HL-60 (cell line): Measurements from ENCODE around the gene NKAPL.
A peak's percentile ranks its signal among the peaks of the same experiment; 100 is the strongest.

Experiments used
- DNase-seq, 2 experiments: peaks; one replicate each; pipeline ENCODE4 v3.0.0-alpha.2; 2010 to 2020; ENCODE audit warnings: low read depth in 1 of 2, low spot score in 1 of 2
- H3K27ac ChIP-seq: fragments of 250-450 bp; sonication (Bioruptor Pico); replicated peaks from 2 replicates; pipeline ENCODE4 v1.5.1; 2020; ENCODE audit warnings: mild to moderate bottlenecking, moderate library complexity
- H3K27me3 ChIP-seq: fragments of 250-450 bp; sonication (Bioruptor Pico); 2 replicates; pipeline ENCODE4 v1.5.1; 2021; ENCODE audit warnings: mild to moderate bottlenecking, moderate library complexity; ENCODE audit not compliant: insufficient read depth, poor library complexity, severe bottlenecking
- H3K4me3 ChIP-seq: replicated peaks from 2 replicates; pipeline ENCODE4 v1.5.1; 2011; ENCODE audit warnings: mild to moderate bottlenecking, control low read depth, low read length; ENCODE audit not compliant: insufficient read depth
- GABPA ChIP-seq: IDR thresholded peaks from 2 replicates; pipeline ENCODE4 v1.6.1; 2012; ENCODE audit warnings: low read depth
- POLR2AphosphoS5 ChIP-seq: IDR thresholded peaks from 2 replicates; pipeline ENCODE4 v1.6.1; 2012; ENCODE audit warnings: low read depth
- REST ChIP-seq: IDR thresholded peaks from 2 replicates; pipeline ENCODE4 v1.6.1; 2012; ENCODE audit warnings: low read depth; ENCODE audit not compliant: insufficient replicate concordance
- SPI1 ChIP-seq: IDR thresholded peaks from 2 replicates; pipeline ENCODE4 v1.6.1; 2012; ENCODE audit warnings: low read depth, mild to moderate bottlenecking, borderline replicate concordance
- TF ChIP-seq, protein P1 (sequence below): IDR thresholded peaks from one replicate; pipeline ENCODE4 v1.5.1; 2011; ENCODE audit warnings: low read length, control low read depth, inconsistent platforms; ENCODE audit not compliant: insufficient read depth

The NKAPL gene

DNA sequence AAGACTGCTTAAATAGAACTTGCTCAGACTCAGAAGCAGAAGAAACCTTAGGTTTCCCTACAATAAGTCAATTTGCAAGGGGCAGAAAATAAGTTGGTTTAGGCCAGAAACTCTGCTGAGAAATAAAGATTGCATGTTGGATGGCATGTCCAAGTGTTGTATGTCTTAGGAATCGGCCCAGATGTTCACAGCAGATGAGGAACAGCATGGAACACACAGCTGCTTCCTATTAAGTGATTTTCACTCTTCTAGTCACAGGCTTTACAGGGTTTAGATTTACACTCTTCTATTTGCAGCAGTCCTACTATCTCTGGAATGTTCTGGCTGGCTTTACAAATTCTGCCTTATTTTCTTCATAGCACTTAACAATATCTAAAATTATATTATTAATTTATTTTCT, 10.2 kb upstream of the NKAPL start:
- H3K27me3 ChIP-seq = no peaks in the 10 kb centered on the region
- DNase-seq = no peak
- no peak overlapping the region for H3K4me3 ChIP-seq
- no peak for TF ChIP-seq REST
- no peak for TF ChIP-seq GABPA
- no peak for TF ChIP-seq SPI1
- TF ChIP-seq, protein P1, sequence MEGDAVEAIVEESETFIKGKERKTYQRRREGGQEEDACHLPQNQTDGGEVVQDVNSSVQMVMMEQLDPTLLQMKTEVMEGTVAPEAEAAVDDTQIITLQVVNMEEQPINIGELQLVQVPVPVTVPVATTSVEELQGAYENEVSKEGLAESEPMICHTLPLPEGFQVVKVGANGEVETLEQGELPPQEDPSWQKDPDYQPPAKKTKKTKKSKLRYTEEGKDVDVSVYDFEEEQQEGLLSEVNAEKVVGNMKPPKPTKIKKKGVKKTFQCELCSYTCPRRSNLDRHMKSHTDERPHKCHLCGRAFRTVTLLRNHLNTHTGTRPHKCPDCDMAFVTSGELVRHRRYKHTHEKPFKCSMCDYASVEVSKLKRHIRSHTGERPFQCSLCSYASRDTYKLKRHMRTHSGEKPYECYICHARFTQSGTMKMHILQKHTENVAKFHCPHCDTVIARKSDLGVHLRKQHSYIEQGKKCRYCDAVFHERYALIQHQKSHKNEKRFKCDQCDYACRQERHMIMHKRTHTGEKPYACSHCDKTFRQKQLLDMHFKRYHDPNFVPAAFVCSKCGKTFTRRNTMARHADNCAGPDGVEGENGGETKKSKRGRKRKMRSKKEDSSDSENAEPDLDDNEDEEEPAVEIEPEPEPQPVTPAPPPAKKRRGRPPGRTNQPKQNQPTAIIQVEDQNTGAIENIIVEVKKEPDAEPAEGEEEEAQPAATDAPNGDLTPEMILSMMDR = no peak
- TF ChIP-seq POLR2AphosphoS5 = no peak
- H3K27ac ChIP-seq = no peak overlapping the region

DNA sequence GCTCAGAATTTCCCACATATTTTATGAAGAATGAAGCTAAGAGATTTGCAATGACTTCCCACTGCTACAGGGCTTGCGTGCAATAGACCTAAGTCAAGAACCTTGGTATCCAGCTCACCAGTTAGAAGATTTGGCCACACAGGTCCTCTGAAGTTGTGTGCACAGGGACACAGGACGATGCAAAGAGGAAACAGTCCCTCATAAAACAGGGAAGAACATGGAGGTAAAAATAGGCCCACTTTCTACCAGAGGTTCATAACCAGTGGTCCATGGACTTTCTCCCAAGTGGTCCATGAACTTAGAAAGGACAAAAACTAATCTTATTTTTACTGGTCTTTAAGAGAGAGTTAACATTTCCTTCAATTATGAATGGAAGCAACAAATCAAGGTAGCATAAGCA, 8.3 kb upstream of the NKAPL start:
- Histone ChIP-seq H3K27ac (no peak overlapping the region; the same call in 1 of the 2 replicates), H3K27me3 (no peaks in the 10 kb centered on the region), H3K4me3 (peak overlapping the region; percentile 88)
- TF ChIP-seq GABPA (no peak), SPI1 (no peak)
- TF ChIP-seq, protein P1 = no peak
- no peak for DNase-seq

DNA sequence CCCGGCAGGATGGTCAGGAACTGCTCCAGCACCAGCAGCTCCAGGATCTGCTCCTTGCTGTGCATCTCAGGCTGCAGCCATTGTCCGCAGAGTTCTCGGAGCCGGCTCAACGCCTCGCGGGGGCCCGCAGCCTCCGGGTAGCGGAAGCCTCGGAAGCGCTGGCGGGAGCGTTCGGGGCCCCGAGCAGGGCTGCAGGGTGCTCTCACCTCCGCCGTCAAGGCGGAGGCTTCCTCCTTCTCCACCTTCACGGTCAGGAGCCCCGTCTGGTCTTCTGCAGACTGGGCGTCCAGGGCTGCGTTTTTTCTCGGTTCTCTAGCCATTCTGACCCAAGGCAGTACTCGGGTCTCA, 7.5 kb upstream of the NKAPL start:
- peak in 1 of 2 experiments; percentile 33 for DNase-seq
- no peak for TF ChIP-seq SPI1
- no peak for TF ChIP-seq POLR2AphosphoS5
- no peak for TF ChIP-seq GABPA
- TF ChIP-seq, protein P1 = no peak
- TF ChIP-seq REST = no peak
- peak overlapping the region; percentile 88 for H3K4me3 ChIP-seq

More for the DNA sequence above, 7.5 kb upstream of the NKAPL start:
- Histone ChIP-seq H3K27me3 (no peaks in the 10 kb centered on the region), H3K27ac (peak overlapping the region; percentile 69)
